Activated CD8-positive, alpha-beta memory T cell treated with anti-CD3 and anti-CD28 coated beads, Interleukin-2, amount 50 U/mL, for 1 hour (primary cell): ENCODE data around the gene TRPM3.

Source experiments
- DNase-seq: peaks from one replicate; pipeline ENCODE4 v3.0.0-alpha.2; 2020; ENCODE audit errors: extremely low read depth

The TRPM3 gene

DNA sequence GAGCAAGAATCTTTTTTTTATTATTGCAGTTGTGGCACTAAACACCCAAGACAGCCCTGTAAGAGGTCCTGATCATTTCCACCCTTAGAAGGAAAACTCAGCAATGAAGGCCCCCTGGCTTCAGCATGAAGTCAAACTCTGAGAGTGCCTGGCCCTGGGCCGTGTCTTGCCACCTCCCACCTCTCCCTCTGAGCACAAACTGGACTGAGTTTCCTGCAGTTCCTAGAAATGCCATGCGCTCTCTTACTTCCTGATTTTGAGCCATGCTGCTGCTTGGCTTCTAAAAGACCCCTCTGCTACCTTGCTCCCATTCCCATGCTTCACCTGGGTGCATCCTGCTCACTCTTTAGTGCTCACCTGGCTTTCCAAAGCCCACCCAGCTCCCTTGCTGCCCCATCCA is 566.5 kb downstream of the TRPM3 start:
- no peak for DNase-seq

DNA sequence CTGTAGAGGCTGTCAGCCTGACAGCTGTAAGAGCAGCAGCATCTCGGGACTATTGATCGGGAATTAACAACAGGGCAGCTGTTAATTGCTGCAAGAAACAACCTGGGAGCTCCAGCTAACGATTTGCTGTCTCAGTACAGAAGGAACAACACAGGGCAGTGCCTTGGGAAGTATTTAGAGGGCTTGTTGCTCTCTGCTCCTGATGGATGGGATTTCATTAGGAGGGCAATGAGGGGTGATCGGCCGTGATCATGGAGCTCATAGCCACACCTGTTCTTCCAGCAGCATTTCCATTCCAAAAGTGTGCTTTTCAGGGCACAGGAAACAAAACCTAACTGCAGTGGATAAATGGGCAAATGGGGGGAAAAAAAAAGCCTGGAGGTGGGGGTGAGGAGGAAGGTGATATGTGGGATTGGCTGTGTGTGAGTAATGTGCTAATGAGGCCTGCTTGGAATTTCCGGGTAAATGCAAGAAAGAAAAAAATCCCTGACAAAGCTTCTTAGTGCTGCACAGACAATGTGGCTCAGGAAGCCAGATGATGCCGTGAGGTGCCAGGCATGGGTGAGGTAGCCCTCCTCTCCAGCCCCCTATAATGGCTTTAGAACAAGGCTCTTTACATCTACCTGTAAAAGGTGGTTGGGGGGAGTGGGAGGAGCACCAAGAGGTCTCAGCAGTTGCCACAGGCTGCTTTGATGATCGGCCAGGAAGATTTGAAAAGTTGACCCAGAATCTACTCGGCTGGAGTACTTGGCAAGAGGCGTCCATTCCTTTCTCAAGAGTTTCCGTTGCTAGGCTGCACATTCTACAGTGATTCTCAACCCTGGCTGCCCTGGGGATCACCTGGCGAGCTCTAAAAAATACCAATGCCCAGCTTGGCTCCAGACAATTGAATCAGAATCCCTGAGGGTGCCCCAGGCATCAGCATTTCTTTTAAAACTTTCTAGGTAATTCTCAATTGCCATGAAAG is 567.4 kb downstream of the TRPM3 start:
- no peak for DNase-seq

DNA sequence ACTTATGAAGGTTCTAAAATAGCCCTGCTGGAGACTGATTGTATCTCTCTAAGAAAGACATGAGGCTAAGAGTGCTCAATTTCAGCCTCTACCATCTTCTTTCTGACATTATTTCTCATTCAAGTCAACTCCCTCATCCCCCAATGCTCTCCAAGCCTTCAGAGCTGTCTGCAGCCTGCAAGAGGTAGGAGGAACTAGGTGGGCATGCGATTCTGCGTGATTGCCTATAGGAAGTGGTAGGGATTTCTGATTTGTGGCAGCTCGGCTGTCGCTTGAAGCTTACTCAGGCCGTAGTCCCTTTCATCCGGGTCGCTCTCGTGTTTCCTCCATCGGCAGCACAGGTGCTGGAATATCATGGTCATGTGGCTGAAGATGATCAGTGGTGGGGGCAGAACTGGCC is 568.9 kb downstream of the TRPM3 start:
- no peak for DNase-seq

DNA sequence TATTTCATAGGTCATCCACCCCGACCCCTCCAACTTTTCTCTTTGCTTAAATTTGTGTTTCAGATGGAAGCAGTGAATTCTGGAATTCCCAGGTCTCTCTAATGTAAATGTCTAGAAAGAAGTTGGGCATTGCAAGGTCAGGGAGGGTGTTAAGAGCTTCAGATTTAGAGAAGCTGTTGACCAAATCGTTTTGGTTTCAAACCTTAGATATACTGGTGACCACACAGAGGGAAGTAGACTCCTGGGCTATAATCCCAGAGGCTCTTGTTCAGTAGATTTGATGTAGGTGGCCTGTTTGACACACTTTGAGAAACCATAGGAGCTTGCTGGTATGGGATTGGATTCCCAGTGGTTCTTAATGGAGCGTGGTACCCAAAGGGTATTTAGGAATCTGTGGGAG is 569.6 kb downstream of the TRPM3 start:
- DNase-seq, result no peak

DNA sequence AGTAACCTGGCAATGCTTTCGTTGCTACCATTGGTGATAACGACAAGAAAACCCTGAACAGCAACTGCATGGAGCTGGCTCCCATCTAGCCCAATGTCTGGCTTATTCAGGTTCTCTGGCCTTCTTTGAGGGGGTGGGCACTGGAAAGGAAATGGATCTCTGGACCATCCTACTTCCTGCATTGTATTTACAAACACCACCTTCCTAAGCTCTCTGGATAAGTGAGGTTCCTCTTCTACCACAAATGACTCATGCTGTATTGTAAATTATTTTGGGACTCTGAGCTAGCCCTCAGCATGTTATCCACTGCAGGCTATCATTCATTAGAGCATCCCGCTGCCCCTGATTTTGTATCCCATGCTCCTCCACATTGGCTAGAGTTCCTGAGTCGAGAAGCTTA is 570.0 kb downstream of the TRPM3 start:
- DNase-seq, result no peak

DNA sequence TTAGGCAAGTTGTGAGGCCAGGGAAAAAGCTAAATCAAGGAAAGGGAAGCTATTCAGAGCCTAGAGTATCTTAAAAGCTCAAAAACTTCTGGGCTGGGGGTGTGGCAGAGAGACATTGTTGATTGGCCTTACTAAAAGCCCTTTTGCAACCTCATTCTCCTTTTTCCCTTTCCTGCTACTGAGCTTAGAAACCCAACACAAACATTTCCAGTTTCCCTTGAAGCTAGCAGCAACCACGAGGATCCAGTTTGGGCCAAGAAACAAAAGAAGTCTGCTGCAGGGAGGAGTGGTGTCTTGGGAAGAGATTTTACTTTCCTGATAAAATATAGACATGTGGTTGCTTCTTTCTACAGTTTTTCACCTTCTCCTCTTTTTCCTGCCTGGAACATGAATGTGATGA is 571.5 kb downstream of the TRPM3 start:
- no peak for DNase-seq

DNA sequence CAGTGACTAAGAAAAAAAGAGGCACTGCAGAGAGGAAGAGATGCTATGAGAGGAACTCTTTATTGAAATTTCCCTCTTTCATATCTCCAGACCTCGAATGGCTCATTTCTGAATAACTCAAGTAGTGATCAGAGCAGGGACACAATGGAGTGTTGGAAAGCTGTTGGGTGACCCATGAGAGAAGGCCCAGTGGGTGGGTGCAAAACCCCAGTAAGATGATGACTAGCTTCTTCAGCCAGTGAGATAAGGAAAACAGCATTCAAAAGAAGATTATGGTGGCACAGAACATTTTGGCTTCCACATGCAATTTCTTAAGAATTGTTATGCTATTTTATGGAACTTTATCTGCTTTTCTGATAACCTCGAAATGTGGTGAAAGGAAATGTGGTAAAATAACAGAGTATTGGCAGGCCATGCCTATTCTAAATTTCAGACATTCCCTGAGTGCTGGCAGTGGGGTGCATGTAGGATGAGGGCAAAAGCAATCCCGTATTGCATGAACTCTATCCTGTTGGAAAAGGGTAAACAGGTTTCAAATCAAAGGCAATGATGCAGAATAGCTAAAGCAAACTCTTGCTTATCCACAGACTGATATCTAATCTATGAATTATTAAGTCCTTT is 579.0 kb downstream of the TRPM3 start:
- DNase-seq, result no peak

DNA sequence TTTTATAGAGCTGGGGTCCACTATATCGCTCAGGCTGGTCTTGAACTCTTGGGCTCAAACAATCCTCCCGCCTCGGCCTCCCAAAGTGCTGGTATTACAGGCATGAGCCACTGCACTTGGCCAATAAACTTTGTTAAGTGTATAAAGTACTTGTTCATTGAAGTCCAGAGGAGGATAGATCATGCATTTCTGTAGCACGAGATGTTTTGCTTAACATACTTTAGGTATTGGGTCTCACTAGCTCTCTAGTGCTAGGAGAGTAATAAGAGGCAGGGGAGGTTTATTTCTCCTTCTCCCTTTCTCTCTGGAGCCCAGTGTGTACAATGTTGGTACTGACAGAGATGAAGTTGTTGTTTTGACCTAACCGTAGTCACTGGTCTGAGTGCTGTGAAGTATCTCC is 581.4 kb downstream of the TRPM3 start:
- no peak for DNase-seq

DNA sequence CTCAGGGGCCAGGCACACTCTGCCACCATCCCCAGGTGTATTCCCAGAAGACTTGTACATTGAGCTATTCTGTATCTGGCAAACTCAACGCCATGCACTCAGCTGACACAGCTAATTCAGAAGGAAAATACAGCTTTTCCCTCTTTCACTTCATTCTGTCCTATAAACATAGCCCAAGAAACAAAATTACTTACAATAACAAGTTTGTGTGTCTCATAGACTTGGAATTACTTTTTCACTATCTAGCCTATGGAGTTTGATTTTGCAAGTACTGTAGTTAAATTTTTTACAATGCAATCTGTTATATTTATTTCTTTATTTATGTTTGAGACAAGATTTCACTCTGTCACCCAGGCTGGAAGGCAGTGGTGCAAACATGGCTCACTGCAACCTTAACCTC is 581.9 kb downstream of the TRPM3 start:
- DNase-seq, result no peak

DNA sequence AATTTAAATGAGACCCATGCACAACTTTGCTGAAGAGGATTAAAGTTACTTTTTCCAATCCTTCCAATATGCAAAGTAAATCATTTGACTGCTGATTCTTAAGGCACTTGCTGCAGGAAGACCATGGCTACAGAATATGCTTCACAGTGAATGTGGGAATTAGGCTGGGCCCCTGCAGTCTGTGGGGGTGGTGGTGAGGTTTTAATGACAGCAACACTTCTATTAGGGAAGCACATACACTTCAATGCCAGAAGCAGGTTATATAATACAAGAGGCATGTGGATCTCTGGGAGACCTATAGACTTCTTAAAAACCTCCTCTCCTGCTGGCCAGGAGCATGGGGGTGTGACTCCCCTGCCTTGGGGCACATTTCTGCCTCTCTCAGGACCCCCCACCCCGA is 582.4 kb downstream of the TRPM3 start:
- no peak for DNase-seq

DNA sequence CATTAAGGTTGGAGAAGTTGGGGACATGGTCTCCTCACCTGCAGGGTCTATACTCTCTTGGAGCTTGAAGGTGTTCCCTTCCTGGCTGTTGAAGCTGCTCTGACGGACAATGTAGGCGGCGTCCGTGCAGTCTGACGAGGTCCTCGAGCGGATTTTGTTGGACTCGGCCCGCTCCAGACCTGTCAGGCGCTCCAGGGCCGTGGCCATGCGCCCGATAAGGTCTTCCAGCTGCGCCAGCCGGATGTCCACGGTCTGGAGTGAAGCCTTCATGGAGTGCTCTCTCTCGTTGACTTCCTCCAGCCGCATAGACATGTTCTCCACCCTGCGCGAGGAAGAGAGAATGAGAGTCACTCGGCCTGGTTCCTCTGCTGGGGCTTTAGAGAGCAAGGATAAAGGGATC is 584.3 kb downstream of the TRPM3 start:
- no peak for DNase-seq

DNA sequence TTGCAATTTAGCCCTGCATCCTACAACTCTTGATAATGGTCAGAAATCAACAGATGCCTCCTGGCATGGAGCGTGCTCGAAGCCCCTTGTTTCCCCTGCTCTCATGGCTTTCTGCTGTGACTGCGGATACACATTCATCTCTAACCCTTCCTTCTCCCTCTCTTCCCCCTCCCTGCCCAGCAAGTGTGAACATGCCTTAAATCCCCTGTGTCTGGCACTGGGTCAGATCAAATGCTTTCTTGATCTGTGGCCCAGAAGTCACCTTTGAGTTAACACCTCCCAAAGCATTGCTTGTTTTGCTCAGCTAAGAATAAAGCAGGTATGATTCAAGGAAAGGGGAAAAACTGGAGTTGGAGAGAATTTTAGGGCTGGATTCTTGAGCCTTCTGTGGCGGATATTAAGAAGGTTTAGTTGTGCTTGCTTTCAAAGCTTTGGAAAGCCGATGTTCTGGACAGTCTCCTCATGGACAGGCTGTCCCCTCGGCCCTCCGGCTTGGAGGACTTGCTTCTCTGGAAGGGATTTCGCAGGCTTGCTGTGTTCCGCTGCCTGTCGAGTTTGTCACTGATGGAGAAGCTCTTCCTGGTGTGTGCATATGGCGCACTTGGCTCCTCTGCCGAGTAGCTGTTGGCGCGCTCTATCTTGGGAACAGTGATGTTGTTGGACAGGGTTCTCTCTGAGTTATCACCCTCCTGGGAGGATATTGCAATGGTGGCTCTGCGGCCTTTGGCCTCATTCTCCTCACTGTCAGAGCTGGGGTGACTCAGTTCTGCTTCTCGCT is 585.7 kb downstream of the TRPM3 start:
- DNase-seq, result no peak

DNA sequence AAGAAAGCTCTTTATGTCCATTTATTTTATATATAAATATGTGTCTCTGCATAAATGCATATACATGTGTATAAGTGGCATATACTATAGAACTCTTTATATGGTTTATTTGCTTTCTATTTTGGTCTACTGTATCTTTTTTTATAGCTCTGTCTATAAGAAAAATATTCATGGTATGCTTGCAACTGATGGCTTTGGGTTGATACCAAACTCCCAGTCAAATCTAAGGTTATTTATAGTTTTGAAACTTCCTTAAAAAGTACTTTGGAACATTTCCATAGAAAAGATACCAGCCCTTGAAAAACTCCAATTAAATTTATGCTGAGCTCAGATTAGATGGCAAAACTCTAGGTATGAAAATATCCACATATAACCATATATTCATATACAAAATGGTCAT is 587.0 kb downstream of the TRPM3 start:
- DNase-seq, result no peak

DNA sequence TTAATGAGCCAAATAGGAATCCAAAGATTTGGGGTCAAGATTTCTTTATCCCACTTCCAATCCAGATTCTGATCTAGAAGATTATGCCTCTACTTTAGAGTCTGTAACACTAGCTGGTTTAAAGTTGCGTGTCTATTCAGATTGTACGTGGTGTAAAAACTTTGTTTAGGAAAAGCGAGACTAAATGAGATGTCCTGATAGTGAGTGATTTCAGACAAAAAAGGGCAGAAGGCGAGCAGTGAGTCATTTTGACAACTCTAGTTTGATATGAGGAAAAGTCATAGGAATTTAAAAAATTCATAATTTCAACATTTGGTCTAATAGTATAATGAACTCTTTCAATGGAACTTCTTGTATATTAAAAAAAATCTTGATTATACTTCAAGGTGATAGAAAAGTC is 587.4 kb downstream of the TRPM3 start:
- DNase-seq, result no peak

DNA sequence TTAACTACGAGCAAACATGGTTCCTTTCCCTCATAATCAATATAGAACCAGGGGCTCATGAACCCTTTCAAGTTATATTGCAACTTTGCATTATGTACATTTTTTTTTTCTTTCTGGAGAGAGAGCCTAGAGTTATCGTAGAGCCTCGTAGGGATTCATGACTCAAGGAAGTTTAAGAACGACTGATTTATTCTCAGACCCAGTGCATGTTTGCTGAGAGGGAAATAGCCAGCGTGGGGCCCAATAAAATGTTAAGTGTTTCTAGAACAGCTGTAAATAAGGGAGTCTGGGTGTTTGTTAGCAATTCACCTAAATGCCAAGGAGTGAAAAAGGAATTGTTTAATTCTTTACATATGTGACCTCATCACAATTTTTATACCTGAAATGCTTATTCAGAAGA is 587.9 kb downstream of the TRPM3 start:
- DNase-seq, result no peak

DNA sequence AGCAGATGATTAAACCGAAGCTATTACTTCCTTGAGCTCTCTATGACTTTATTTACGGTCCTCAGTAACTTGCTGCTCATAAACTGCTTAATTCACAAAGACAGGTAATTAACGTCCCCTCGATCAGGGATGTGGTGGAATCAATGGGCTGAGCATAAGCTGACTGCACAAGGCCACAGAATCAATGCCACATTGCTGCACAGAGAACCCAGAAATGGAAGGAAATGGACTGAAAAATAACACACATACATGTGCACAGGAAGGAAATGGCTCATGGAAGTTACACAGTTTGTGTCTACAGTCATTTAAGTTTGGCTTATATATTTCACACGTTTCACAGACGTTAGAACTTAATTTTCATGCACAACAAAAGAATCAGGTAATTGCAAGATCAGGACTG is 588.7 kb downstream of the TRPM3 start:
- DNase-seq, result no peak

DNA sequence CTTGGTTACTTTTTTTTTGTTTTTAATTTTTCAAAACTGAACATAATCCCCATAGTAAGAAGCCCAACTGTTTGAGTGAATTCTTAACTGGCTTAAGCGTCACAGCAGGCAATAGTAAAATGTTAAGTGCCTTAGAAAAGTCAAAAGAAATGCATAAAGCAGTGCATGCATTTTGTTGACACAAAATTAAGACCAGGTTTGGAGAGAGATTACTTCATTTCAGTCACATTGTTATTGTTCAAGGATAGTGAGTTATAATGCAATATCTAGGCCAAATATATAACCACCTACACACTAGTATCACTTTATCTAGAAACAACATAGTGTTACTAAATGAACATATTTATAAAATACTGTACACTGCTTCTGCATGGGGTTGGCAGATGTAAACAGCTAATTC is 590.1 kb downstream of the TRPM3 start:
- no peak for DNase-seq

DNA sequence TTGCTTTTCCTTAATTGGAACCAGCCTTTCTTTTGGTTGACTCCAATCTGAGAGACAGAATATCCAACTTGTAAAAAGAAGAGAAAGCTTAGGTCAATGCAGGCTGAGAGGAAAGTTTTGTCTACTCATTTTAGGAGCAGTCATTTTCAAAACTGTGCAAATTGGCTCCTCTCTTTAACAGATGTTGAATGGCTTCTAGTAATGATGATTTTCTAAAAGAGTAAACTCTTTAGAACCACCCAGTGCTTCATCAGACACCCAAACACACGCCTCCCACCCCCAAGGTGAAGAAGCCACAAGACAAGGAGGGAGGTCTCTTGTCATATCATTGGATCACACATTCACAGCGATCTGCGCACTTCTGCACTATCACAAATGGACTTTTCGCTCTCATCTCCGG is 590.7 kb downstream of the TRPM3 start:
- no peak for DNase-seq

DNA sequence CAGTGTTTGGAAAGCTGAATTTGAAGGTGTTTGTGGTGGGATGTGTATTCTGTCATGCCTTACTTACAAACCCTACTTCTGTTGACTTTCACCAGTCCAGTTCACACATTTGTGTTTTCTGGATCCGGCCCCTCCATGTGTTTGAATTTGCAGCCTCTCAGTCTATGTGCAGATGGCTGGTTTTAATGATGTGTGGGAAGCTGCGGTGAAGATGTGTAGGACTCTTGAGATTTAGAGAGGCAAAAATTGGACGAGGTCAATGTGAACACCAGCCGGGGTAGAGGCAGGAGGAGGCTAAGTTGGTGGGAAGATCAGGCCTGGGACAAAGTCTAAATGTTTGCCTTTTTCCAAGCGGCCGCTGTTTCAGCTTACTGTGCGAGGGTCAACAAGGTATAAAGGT is 591.6 kb downstream of the TRPM3 start:
- DNase-seq, result no peak

DNA sequence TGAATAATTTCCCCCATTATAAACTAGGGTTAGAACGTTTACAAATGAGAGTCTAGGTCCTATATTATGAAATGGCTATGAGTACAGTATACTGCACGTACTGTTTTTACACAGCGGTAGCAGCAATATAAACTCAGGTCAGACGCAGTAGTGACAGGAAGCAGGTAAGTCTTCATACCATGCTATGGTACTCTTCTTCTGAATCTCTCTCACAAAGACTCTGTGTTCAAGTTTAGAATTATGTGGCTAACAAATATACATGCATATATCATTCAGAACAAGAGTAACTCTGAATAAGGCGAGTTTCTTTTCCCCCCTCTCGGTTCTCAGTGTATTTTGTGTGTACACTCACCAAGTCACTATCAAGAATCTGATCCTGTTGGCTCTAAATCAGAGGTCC is 592.0 kb downstream of the TRPM3 start:
- no peak for DNase-seq

DNA sequence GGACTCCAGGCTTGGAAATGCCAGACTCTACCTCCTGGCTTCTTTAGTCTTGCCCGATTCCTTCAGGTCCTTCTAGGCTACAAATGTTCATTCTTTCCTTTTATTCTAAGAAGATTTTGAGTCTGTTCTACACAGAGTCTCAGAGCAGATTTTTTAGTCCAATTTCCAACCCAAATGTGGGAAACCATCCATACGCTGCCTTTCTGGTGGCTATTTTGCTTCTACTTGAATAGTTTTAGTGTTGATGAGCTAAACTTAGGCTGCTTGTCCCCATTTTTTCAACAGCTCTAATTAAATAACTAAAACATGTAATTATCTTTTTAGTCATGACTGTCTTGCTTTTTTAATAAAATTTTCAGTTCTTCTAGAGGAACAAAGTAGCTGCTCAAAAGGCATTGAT is 594.5 kb downstream of the TRPM3 start:
- no peak for DNase-seq

DNA sequence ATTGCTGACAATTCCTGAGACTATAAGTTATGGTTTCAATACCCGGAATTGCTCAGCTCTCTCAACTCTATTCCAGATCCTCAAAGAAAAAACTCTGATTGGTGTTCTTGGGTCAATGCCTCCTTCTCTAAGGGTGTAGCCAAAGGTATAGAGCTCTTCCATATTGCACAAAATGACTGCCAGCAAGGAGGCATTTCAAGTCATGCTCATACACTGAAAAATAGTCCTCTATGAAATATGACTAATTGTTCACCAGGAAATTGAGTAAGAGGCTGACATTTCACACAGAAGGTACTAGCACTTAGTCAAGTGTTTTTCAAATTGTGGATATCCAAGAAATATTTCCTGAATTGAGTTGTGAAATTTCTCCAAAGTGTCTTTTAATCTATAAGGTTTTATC is 595.9 kb downstream of the TRPM3 start:
- no peak for DNase-seq
